HCT116 (cell line): ENCODE results near the gene UBA7. TPM values are rescaled to one million over a fixed set of nuclear protein-coding genes. Genes with fewer than 3 reads are reported as not detected.

Experiments used
- ATAC-seq: fragments of 200-7000 bp; cut with Tn5 transposase; 2 replicates; pipeline ENCODE4 v1.9.1; 2020; ENCODE audit warnings: mild to moderate bottlenecking, moderate library complexity
- BruUV-seq: library from RNA; stranded (reverse); fragments of 400-500 nt; replicated peaks from 2 replicates; lab custom pipeline; 2021; lab: Mats Ljungman, UMichigan
- CTCF ChIA-PET: fragments of 300-600 bp; sonication (Branson Sonifier 250); formaldehyde crosslinking; loops from one replicate; lab custom pipeline; 2021; ENCODE audit warnings: antibody characterized with exemption; lab: Charles Lee
- POLR2A ChIA-PET: fragments of 300-600, 350-600 bp; sonication (Branson Sonifier 250); formaldehyde crosslinking; loops from one replicate; lab custom pipeline; 2021; ENCODE audit warnings: antibody characterized with exemption; lab: Charles Lee
- RAD21 ChIA-PET, 2 experiments: fragments of 300-600 bp; sonication (Branson Sonifier 250); formaldehyde crosslinking; loops; one replicate each; lab custom pipeline; 2023; ENCODE audit warnings: low total read pairs in 2 of 2; ENCODE audit not compliant: uncharacterized antibody in 2 of 2, unreplicated experiment in 2 of 2, low non-redundant PET in 1 of 2; lab: Charles Lee
- DNase-seq: peaks from one replicate; pipeline ENCODE4 v3.0.0-alpha.2; 2010; ENCODE audit warnings: low read depth, low spot score
- H2AFZ ChIP-seq: fragments of 200-600 bp; shearing (Covaris generic), sonication (generic); 2 replicates; pipeline ENCODE4 v1.6.1; 2017; ENCODE audit warnings: low read depth, mixed run types, mixed read lengths, antibody characterized with exemption, low read length; ENCODE audit not compliant: poor library complexity, severe bottlenecking
- H3K27ac ChIP-seq: 2 replicates; pipeline ENCODE4 v1.5.1; 2012; ENCODE audit warnings: low read depth, low read length
- H3K27me3 ChIP-seq: fragments of 200-600 bp; sonication (generic); 2 replicates; pipeline ENCODE4 v1.6.1; 2016; ENCODE audit warnings: mixed run types, low read length, mixed read lengths; ENCODE audit not compliant: insufficient read depth
- H3K36me3 ChIP-seq, 2 experiments: fragments of 200-500 bp in 1 of 2; fragments of 200-600 bp in 1 of 2; sonication (Bioruptor generic) in 1 of 2; sonication (generic) in 1 of 2; 2 replicates each; pipeline versions ENCODE4 v1.5.1 to v1.6.1; 2014 to 2016; ENCODE audit warnings: low read length in 2 of 2, inconsistent platforms in 1 of 2, mixed read lengths in 1 of 2, mixed run types in 1 of 2; ENCODE audit not compliant: insufficient read depth in 2 of 2, control insufficient read depth in 1 of 2
- H3K4me1 ChIP-seq, 2 experiments: fragments of 200-600 bp in 1 of 2; sonication (generic) in 1 of 2; 2 replicates each; pipeline versions ENCODE4 v1.5.1 to v1.6.1; 2012 to 2017; ENCODE audit warnings: low read length in 2 of 2, inconsistent platforms in 1 of 2, mild to moderate bottlenecking in 1 of 2, mixed read lengths in 1 of 2, mixed run types in 1 of 2, moderate library complexity in 1 of 2; ENCODE audit not compliant: insufficient read depth in 2 of 2, control insufficient read depth in 1 of 2
- H3K4me2 ChIP-seq: fragments of 200-600 bp; sonication (generic); 2 replicates; pipeline ENCODE4 v1.6.1; 2017; ENCODE audit warnings: mixed run types, low read length, mixed read lengths
- H3K4me3 ChIP-seq, 2 experiments: fragments of 200-600 bp in 1 of 2; sonication (generic) in 1 of 2; replicated peaks in 1 of 2; 2 replicates each; pipeline ENCODE4 v1.5.1; 2011 to 2016; ENCODE audit warnings: low read length in 2 of 2, control low read depth in 1 of 2, low read depth in 1 of 2, mild to moderate bottlenecking in 1 of 2, mixed read lengths in 1 of 2, mixed run types in 1 of 2
- H3K79me2 ChIP-seq: fragments of 200-600 bp; sonication (generic); 2 replicates; pipeline ENCODE4 v1.6.1; 2017; ENCODE audit warnings: mild to moderate bottlenecking, mixed run types, low read length, moderate library complexity, mixed read lengths; ENCODE audit not compliant: insufficient read depth
- H3K9ac ChIP-seq: fragments of 200-600 bp; sonication (generic); 2 replicates; pipeline ENCODE4 v1.6.1; 2016; ENCODE audit warnings: low read length, mixed read lengths
- H3K9me2 ChIP-seq: fragments of 200-600 bp; sonication (generic), shearing (Covaris generic); 2 replicates; pipeline ENCODE4 v1.6.1; 2017; ENCODE audit warnings: mixed run types, mild to moderate bottlenecking, moderate library complexity; ENCODE audit not compliant: insufficient read depth
- H3K9me3 ChIP-seq, 2 experiments: fragments of 200-500 bp in 1 of 2; fragments of 200-600 bp in 1 of 2; sonication (Bioruptor generic) in 1 of 2; sonication (generic) in 1 of 2; 2 replicates each; pipeline ENCODE4 v1.6.1; 2014 to 2017; ENCODE audit warnings: low read length in 2 of 2, mixed read lengths in 2 of 2, inconsistent platforms in 1 of 2, low read depth in 1 of 2, mild to moderate bottlenecking in 1 of 2, mixed run types in 1 of 2, moderate library complexity in 1 of 2; ENCODE audit not compliant: control insufficient read depth in 1 of 2, insufficient read depth in 1 of 2
- H4K20me1 ChIP-seq: fragments of 200-600 bp; sonication (generic), shearing (Covaris generic); 2 replicates; pipeline ENCODE4 v1.6.1; 2017; ENCODE audit warnings: mixed run types, mild to moderate bottlenecking, moderate library complexity; ENCODE audit not compliant: insufficient read depth
- ELF1 ChIP-seq: IDR thresholded peaks from 2 replicates; pipeline ENCODE4 v1.6.1; 2012; ENCODE audit warnings: low read depth, borderline replicate concordance
- MAX ChIP-seq: IDR thresholded peaks from 2 replicates; pipeline ENCODE4 v1.6.1; 2012
- RAD21 ChIP-seq: IDR thresholded peaks from 2 replicates; pipeline ENCODE4 v1.6.1; 2012; ENCODE audit warnings: low read depth, mild to moderate bottlenecking
- ZBTB33 ChIP-seq: IDR thresholded peaks from 2 replicates; pipeline ENCODE4 v1.6.1; 2011; ENCODE audit warnings: mild to moderate bottlenecking, low read length, moderate library complexity; ENCODE audit not compliant: insufficient replicate concordance; ENCODE audit errors: extremely low read depth
- ZNF274 ChIP-seq: fragments of 200-500 bp; sonication (Bioruptor generic); IDR thresholded peaks from 2 replicates; pipeline ENCODE4 v1.6.1; 2014; ENCODE audit warnings: mild to moderate bottlenecking, low read depth, low read length, inconsistent platforms
- intact Hi-C: fragments of 100-400 bp; cut with micrococcal nuclease; formaldehyde crosslinking; loops from 2 replicates; pipeline ENCODE4 v1.10.0; 2022
- total RNA-seq: library from RNA; stranded (reverse); gene quantifications from one replicate; pipeline ENCODE4 v1.2.1, GENCODE V29; 2021; ENCODE audit not compliant: unreplicated experiment

The UBA7 gene
- total RNA-seq, 1 experiment from 2014 or later: 2.6 TPM

GRCh38 chr3:49805367-49805782, 8.4 kb downstream of the UBA7 start:
- intact Hi-C loops: no loop called here
- Histone ChIP-seq H3K9ac (no peak overlapping the region), H3K79me2 (no peaks in the 10 kb centered on the region), H3K4me3 (no peak overlapping the region), H3K27me3 (no peaks in the 10 kb centered on the region), H4K20me1 (no peaks in the 10 kb centered on the region), H3K27ac (no peak overlapping the region), H3K4me1 (peaks cover 2 to 16% of the 10 kb centered on the region in 2 experiments; a peak in 2 of 4 replicates), H3K9me2 (no peaks in the 10 kb centered on the region), H3K4me2 (no peak overlapping the region), H3K9me3 (no peaks in the 10 kb centered on the region), H2AFZ (no peak overlapping the region), H3K36me3 (no peaks in the 10 kb centered on the region)
- no peak for TF ChIP-seq MAX
- no peak for TF ChIP-seq ELF1
- no peak for TF ChIP-seq RAD21
- TF ChIP-seq ZBTB33: no peak
- TF ChIP-seq ZNF274: no peak
- DNase-seq: no peak
- BruUV-seq: no TSS peak
- ATAC-seq: no peak
- ChIA-PET POLR2A (no interaction called here), CTCF (no interaction called here), RAD21 (no interaction called here)
